ENCODE measurements around the gene TMEM165. TPM values are rescaled to one million over a fixed set of nuclear protein-coding genes. Genes with fewer than 3 reads are reported as not detected.

The TMEM165 gene
- total and polyA plus RNA-seq, 10 of the 15 experiments (the other 5 are each of a cell fraction or from before 2014, with no cell fraction given), result 18.3 to 141 (median 81.1) TPM

- TF ChIP-seq, protein P1, sequence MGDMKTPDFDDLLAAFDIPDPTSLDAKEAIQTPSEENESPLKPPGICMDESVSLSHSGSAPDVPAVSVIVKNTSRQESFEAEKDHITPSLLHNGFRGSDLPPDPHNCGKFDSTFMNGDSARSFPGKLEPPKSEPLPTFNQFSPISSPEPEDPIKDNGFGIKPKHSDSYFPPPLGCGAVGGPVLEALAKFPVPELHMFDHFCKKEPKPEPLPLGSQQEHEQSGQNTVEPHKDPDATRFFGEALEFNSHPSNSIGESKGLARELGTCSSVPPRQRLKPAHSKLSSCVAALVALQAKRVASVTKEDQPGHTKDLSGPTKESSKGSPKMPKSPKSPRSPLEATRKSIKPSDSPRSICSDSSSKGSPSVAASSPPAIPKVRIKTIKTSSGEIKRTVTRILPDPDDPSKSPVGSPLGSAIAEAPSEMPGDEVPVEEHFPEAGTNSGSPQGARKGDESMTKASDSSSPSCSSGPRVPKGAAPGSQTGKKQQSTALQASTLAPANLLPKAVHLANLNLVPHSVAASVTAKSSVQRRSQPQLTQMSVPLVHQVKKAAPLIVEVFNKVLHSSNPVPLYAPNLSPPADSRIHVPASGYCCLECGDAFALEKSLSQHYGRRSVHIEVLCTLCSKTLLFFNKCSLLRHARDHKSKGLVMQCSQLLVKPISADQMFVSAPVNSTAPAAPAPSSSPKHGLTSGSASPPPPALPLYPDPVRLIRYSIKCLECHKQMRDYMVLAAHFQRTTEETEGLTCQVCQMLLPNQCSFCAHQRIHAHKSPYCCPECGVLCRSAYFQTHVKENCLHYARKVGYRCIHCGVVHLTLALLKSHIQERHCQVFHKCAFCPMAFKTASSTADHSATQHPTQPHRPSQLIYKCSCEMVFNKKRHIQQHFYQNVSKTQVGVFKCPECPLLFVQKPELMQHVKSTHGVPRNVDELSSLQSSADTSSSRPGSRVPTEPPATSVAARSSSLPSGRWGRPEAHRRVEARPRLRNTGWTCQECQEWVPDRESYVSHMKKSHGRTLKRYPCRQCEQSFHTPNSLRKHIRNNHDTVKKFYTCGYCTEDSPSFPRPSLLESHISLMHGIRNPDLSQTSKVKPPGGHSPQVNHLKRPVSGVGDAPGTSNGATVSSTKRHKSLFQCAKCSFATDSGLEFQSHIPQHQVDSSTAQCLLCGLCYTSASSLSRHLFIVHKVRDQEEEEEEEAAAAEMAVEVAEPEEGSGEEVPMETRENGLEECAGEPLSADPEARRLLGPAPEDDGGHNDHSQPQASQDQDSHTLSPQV (IDR thresholded peaks at IDR 0.05), result no peak
- peak; percentile 41; the same call in 1 of the 2 replicates for TF ChIP-seq POLR2AphosphoS5 (IDR thresholded peaks at IDR 0.05; ENCODE audit: low read length)
- TF ChIP-seq NKRF (conservative IDR thresholded peaks at IDR 0.05), result peak; percentile 49; the same call in 1 of the 2 replicates
- TF ChIP-seq CTCF (IDR thresholded peaks at IDR 0.05 in 2 of 3, conservative IDR thresholded peaks at IDR 0.05 in 1 of 3; ENCODE audit: control insufficient read depth in 2 of 3, extremely low read depth in 1 of 3, insufficient read depth in 1 of 3, low read depth in 3 of 3, low read length in 3 of 3), result peak; percentile 77 to 86 (median 84)
- no peak for TF ChIP-seq PBX3 (IDR thresholded peaks at IDR 0.05; ENCODE audit: insufficient replicate concordance, low read depth, low read length)
- peak; percentile 21; the same call in 1 of the 2 replicates for TF ChIP-seq RAD51 (IDR thresholded peaks at IDR 0.05)
- TF ChIP-seq EP300 (IDR thresholded peaks at IDR 0.05; ENCODE audit: borderline replicate concordance in 1 of 2, control insufficient read depth in 1 of 2, low read depth in 2 of 2, low read length in 2 of 2), result no peak
- TF ChIP-seq FOXK2 (IDR thresholded peaks at IDR 0.05), result no peak
- TF ChIP-seq GATAD2B (conservative IDR thresholded peaks at IDR 0.05; ENCODE audit: low read depth), result peak; percentile 94
- TF ChIP-seq ZNF207 (IDR thresholded peaks at IDR 0.05; ENCODE audit: borderline replicate concordance), result no peak; the same call in 1 of the 2 replicates
- no peak for TF ChIP-seq POU2F2 (IDR thresholded peaks at IDR 0.05; ENCODE audit: borderline replicate concordance, low read depth, low read length)
- TF ChIP-seq, protein P2, sequence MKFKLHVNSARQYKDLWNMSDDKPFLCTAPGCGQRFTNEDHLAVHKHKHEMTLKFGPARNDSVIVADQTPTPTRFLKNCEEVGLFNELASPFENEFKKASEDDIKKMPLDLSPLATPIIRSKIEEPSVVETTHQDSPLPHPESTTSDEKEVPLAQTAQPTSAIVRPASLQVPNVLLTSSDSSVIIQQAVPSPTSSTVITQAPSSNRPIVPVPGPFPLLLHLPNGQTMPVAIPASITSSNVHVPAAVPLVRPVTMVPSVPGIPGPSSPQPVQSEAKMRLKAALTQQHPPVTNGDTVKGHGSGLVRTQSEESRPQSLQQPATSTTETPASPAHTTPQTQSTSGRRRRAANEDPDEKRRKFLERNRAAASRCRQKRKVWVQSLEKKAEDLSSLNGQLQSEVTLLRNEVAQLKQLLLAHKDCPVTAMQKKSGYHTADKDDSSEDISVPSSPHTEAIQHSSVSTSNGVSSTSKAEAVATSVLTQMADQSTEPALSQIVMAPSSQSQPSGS (IDR thresholded peaks at IDR 0.05; ENCODE audit: low read length), result no peak
- TF ChIP-seq ESRRA (IDR thresholded peaks at IDR 0.05; ENCODE audit: low read length), result no peak
- TF ChIP-seq BHLHE40 (IDR thresholded peaks at IDR 0.05; ENCODE audit: borderline replicate concordance in 1 of 2, low read depth in 2 of 2, low read length in 1 of 2), result peak; percentile 46 to 81; a peak in 2 of 4 replicates
- TF ChIP-seq CHD2 (IDR thresholded peaks at IDR 0.05; ENCODE audit: borderline replicate concordance, low read depth, low read length), result no peak
Observed at GRCh38 chr4:55345980-55346850, 49.5 kb upstream of the TMEM165 start, which contains the start of gene SRD5A3 (continued).
